Stimulated activated CD8-positive, alpha-beta memory T cell treated with anti-CD3 and anti-CD28 coated beads, Interleukin-15, amount 100 ng/mL, for 1 hour (primary cell): ENCODE data around the gene THSD4.
"Not testable (repeated sequence)": the region's sequence is repeated elsewhere in the genome, so short reads cannot be mapped to it uniquely, and the experiment has no call there.

Experiments used
- DNase-seq: peaks from one replicate; pipeline ENCODE4 v3.0.0-alpha.2; 2020; ENCODE audit warnings: low read depth

THSD4 gene

DNA sequence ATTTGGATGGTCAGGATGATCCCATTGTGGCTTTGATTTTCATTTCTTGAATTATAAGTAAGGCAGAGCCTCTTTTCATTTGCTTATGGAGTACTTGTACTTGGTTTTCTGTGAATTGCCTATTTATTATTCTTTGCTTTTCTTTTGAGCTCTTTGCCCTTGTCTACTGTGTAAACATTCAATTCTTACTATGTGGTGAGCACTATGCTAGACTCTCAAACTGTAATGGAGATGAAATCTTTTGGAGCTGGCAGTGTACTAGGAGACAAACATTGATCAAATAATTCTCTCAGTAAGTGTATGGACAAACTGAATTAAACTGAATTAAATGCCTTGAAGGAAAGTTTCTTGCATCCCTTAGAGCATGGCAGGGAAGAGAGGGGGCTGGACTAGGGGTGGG is 608.1 kb downstream of the THSD4 start:
- no peak for DNase-seq

DNA sequence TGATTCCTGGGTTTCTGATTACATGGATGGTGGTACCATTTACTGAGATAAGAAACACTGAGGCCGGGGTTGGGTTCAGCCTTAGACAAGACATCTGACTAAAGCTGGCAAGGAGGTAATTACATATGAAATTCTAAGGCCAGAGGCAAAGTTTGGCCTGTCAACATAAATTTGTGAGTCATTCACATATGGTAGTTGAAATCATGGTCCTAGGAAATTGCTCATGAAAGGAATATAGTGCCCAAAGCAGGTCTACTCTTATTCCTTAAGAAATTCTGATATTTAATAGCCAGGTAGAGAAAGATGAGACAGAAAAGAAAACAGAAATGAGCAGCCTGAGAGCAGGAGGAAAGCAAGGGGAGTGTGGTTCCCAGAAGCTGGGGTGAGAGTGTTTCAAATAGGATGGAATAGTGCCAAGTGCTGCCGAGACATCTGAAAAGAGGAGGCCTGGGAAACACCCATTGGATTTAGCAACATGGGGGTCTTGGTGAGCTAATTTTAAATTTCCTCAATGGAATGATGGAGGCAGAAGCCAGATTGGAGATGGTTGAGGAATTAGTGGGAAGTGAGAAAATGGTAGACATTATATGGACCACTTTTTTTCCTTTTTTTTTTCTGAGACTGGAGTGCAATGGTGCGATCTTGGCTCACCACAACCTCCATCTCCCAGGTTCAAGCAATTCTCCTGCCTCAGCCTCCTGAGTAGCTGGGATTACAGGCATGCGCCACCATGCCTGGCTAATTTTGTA is 610.1 kb downstream of the THSD4 start:
- DNase-seq, result not testable (repeated sequence)

DNA sequence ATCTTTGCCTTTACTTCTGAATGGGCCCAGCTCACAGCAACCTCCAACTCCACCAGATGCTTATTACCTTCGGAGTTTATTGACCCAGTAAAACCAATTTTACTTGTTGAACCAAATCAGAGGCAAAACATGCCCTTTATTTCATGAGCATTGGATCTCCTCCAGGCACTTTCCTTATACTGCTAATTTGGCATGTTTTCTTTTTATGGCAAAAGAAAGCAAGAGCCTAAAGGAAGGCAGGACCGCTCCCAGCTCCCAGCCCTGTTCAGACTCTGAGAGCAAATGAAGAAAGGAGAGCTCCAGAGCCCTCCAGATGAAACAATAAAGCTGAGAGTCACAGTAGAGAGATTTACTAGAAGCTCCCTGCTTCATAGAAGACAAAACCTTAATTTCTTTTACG is 613.6 kb downstream of the THSD4 start:
- DNase-seq, result no peak

DNA sequence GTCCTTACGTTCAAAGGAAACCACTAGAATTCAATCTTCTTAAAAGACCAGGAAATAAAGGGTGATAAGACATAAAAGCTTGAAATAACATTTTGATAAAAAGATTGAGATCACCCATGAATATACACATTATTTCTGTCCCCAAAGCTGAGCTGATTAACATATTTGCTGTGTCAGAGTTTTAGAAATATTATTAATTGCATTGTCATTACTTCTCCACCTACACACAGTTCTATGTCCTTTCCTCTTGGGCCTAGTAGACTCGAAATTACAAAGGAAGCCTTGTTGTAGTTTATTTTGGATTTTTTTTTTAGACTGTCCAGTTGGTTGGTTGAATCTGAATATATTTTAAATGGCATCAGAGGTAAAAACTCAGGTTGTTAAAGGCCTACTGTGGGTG is 614.0 kb downstream of the THSD4 start:
- DNase-seq, result no peak

DNA sequence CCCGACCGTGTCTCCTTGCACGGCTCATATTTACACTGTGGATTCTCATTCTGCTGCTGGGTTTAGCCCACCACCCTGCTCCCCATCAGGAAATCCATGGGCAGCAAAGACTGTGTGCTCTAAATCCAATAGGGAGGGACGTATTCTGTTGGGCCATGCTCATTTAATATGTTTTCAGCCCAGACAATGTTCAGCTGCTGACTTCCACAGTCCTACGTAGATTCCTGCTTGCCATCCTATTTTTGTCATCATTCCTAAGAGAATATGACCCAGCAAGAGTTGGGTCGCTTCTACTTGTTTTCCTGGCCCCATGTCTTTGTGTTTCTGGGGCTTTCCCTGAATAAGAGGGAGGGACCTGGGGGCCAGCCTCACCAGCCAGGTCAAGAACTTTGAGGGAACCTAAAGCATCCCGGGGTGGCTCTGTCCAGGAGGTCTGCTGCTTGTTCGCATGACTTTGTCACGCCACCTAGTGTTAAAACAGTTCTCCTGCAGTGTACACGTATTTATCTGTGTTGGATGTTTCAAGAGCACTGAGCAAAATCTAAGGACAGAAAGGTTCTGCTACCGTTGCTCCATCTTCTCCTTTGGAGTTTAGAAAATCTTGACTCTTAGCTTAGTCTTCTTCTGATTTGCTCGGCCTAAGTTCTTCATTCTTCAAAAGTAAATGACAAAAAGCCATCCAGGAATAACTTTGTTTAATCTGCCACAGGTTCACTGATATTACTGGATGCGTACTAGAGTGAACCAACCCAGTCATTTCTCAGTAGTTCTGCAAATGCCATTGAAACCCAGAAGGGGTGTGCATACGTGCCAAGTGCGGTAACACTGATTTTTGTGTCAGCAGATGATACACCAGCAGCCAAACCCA is 615.2 kb downstream of the THSD4 start:
- peak; percentile 1 for DNase-seq

DNA sequence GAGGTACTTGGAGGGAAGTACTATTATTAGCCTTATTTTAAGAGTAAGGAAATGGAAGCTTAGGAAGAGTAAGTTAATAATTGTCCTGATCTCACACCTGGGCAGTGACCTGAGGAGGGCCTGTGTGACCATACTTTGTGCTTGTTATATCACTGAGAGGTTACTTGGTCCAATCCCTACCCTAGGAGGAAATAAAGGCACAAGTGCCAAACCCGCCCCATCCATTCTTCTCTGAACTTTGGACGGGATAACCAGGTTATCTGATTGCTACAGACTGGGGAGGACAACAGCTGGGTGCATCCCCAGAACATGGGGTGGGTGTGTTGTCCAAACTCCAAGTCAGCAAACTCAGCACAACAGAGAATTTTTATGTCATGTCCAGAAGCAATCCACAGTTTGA is 617.4 kb downstream of the THSD4 start:
- no peak for DNase-seq

DNA sequence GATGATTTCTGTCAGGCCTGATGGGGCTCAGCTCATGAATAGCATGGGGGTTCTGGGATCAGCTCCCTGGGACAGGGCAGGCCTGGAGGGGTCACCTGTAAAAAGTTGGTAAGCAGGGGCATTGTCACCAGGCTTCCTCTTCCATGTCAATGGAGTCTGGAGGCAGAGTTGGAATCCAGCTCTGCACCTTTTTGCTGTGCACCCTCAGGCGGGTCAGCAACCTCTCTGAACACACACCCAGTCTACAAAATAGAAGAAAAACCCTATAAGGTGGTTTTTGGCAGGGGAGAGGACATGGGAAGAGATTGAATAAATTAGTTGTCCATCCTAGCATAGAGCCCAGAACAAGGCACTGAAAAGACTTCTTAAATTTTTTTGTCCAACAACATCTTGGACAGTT is 617.9 kb downstream of the THSD4 start:
- DNase-seq, result no peak

DNA sequence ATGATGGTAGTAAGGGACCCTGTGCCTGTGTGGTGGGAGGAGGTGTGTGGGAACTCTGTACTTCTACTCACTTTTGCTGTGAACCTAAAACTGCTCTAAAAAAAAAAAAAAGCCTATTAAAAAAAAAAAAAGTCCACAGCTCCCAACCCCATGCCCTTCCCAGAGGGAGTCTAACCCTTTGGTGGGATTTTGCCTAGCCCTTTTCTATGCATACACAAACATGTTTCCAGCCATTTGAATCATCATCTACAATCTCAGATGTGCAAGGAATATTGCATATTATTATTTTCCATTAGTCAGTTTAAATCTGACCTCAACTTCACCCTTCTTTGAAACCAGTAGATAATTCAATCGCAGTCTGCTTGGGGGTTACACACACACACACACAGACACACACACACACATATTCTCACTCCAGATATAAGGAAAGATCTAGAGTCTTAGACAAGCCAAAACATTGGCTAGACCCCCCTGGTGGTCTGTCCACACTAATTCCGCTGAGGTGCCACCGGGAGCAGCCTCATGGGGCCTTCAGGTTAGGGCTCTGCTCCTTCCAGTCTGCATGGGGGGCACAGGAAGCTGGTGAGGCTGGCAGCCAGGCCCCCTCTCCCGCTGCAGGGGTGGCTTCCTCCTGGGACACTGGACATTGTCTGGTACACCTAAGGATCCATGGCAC is 619.6 kb downstream of the THSD4 start:
- no peak for DNase-seq

DNA sequence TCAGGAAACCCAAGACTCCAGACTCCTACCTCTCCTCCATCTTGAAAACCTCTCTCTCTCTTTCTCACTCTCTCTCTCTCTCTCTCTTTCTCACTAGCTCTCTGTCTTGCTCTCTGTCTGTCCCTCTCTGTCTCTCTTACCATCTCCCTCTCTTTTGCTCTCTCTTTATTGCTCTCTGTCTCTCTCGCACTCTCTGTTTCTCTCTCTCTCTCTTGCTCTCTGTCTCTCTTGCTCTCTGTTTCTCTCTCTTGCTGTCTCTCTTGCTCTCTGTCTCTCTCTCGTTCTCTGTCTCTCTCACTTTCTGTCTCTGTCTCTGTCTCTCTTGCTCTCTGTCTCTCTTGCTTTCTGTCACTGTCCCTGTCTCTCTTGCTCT is 620.1 kb downstream of the THSD4 start:
- DNase-seq, result no peak

DNA sequence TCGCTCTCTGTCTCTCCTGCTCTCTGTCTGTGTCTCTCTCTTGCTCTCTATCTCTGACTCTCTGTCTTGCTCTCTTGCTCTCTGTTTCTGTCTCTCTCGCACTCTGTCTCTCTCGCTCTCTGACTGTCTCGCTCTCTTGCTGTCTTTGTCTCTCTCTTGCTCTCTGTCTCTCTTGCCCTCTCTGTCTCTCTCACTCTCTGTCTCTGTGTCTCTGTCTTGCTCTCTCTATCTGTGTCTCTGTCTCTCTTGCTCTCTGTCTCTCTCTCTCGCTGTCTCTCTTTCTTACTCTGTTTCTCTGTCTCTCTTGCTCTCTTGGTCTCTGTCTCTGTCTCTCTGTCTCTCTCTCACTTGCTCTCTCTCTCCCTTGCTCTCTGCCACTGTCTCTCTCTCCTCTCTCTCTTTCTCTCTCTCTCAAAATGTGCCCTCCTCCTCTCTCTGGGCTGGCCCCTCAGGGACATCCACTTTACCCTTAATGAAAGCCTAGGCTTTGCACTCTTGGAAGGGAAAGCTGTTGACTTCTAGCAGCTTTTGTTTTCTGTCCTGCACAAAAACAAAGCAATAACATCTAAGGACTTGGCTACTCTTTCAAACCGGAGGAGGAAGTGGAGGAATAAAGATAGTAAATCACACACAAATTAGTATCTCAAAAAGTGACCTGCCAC is 621.1 kb downstream of the THSD4 start:
- no peak for DNase-seq

DNA sequence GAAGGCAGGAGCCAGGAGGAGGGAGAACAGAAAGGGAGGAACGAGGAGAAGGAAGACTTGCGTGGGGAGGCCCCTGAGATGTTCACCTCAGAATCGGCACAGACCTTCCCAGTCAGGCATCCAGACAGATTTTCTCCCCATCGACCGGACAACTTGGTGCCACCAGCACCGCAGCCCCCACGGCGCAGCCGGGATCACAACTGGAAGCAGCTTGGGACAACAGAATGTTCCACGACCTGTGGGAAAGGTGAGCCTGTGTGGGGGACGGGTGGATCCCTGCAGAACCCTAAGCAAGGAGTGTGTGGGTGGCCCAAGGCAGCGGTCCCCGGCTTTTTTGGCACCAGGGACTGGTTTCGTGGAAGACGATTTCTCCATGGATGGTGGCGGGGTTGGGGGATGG is 622.5 kb downstream of the THSD4 start:
- DNase-seq, result no peak

DNA sequence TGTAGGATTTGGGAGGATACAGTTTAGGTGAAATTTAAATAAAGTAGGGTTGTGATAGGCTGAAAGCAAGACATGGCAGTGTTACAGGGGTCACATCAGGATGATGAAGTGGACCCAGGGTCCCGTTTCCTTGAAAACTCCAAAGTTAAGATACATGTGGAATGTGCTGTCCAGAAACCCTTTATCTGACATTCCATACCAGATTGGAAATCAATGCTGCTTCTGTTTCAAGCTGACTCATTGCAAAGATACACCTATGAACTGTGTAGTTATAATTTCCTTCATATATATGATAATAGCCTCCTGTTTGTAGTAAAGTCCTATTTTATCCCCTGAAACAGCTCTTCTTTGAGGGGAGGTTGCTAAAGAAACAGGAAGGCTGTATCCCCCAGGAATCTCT is 624.1 kb downstream of the THSD4 start:
- DNase-seq, result no peak

DNA sequence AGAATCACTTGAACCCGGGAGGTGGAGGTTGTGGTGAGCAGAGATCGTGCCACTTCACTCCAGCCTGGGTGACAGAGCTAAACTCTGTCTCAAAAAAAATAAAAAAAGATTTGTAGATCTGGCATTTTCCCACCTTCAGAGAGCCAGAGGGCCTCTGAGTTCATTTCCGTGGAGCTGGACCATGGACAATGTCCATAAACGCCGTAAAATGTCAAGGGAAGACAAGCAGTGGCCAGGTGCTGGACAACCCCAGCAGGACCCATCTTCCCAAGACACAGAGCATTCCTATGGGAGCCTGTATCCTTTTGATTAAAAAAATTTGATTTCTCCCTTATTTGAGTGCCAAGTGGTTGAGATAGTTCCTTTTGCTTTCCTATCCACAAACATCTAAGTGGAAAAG is 627.7 kb downstream of the THSD4 start:
- no peak for DNase-seq

DNA sequence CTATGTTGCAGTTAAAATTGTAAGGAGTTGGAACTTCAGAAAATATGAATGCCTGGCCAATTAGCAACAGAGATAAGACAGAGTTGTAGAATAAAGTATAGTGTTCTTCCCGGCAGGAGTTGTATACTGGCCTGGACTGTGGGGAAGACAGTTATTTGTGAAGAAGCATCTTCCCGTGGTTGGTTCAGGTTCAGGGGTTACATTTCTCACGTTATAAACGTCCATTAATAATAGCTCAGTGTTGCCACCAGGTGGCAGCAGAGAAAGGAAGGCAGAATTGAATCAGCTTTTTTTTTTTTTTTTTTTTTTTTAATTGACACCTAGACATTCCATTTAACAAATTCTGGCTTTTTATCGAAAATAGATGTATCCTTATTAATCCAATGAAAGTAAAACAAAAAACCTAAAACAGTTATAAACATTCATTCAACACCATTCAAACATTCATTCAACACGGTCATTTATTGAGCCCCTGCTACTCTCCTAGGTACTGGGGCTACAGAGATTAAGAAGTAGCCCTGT is 628.7 kb downstream of the THSD4 start:
- DNase-seq, result peak; percentile 36

DNA sequence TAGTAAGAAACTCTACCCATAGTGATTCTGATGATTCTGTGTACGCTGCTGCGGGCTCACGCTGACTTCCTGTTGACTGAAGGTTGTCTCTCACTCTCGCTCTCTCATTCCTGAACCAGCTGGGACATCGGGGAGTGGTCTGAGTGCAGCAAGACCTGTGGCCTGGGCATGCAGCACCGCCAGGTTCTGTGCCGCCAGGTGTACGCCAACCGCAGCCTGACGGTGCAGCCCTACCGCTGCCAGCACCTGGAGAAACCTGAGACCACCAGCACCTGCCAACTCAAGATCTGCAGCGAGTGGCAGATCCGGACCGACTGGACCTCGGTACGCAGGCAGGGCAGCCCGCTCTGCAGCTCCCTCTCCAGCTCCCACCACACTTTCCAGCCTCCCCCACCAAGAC is 631.4 kb downstream of the THSD4 start:
- no peak for DNase-seq

DNA sequence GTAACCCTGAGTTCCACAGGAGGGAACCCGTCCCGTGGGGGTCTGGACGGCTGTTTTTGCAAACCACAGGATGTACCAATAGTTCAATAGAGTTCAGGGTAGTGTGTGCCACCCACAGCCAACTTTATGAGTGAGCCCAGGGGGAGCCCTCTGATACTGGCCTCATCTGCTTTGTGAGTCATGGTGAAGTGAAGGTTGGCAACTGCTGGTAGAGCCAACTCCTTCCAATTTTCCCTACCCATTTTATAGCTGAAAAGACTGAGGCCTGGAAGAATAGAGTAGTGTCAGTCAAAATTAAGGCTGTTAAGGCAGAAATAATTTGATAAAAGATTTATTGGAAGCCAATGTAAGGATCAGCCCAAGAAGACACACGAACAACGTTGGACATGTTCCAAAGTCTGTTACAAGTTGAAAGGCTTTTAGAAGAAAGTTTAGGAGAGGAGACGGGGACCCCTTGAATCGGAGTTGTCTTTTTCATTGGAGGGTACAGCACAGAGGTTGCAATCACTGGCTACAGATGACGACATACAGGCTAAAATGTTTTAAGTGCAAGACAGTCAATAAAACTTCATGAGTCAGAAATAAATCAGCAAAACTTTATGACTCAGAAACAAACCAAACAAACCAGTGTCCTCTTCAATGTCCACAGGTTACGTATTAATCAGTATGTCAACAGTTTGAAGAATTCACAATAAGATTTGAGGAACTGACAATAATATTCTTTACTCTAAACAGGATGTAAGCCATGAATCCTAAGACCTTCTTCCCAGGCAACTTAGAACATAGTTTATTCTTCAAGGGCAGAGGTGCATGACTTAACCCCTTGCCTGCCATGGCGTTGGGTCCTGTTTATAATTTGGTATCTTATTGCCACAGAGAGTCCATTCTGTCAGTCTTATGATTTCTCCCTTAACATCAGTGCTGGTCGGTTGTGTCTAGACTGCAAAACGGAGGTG is 632.1 kb downstream of the THSD4 start:
- no peak for DNase-seq

DNA sequence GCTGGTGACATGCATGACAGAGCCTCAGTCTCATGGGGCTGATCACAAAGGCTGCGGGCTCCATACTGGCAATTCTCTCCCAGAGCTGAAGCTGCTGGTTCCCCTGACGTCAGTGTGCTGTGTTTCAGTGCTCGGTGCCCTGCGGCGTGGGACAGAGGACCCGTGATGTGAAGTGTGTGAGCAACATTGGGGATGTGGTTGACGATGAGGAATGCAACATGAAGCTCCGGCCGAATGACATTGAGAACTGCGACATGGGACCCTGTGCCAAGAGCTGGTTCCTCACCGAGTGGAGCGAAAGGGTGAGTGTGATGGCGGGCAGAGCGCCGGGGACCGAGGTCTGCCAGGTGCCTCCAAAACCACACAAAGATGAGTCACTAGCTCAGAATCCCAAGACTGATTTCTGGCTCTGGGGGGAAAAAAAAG is 633.0 kb downstream of the THSD4 start:
- DNase-seq, result no peak

DNA sequence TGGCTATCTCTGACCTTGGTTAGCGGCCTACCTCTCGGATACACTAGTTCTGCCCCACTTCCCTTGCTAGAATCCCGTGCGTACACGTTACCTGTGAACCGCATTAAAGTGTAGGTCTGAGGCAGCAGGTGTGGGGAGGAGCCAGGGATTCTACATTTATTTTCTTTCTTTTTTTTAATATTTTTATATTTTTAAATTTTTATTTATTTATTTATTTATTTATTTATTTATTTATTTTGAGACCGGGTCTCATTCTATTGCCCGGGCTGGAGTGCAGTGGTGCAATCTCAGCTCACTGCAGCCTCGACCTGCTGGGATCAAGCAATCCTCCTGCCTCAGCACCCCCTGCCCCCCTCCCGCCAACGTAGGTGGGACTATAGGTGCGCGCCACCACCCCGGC is 634.2 kb downstream of the THSD4 start:
- DNase-seq, result no peak

DNA sequence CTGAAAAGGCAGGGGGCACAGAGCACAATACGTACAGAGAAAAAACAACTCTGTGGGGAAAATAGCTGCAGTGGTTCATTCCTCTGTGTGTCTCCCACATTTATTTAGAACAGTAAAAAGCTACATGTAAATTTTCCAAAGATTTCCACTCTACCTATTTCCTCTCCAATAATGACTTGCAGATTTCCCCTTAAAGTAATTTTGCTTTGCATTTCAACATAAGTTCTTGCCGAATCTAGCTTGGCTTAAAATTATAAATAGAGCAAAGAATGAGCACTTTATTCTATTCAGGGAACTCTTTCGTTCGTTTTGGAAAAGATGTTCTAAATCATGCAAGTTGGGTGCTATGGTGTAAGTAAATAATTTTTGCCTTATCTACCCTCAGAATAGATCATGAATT is 636.9 kb downstream of the THSD4 start:
- DNase-seq, result no peak

DNA sequence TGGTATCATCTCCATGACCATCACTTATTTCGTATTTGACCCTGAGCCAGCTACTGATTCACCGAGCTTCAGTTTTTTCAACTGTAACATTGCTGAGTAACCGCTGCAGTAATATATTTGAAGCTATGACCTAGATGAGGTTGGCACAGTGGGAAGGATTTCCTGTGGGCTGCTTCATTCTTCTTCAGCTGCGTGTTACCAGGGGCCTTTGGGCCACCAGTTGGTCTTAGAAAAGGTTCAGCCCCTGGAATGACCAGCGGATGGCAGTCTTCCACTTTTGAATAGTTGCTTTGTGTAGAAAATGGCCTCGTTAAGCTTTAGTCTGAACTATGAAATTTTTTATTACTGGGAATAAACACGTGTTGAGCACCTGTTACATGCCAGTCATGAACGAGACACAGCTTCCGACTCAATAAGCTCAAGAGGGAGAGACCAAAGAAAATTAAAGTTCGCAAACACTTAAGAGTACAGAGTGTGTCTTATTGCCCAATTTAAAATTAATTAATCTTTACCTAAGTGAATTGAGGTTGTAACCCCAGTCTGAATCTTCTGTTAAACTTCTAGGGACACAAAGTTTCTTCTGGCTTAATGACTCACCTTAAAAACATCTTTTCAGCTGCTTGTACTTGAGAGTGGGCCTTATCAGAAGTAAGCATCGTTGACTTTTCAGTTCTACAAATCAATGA is 637.5 kb downstream of the THSD4 start:
- no peak for DNase-seq
